Brain pericyte (primary cell): ENCODE data around the gene FECH.
"Not testable (repeated sequence)": the region's sequence is repeated elsewhere in the genome, so short reads cannot be mapped to it uniquely, and the experiment has no call there.

Source experiments
- DNase-seq: peaks from one replicate; pipeline ENCODE4 v3.0.0-alpha.2; 2012; ENCODE audit warnings: low read depth, low spot score

FECH gene

GRCh38 chr18:57586251-57587049 is at the start of gene FECH:
FECH (minus strand) TSS chr18:57586702; CDS start chr18:57586620, 82 bp downstream.
- peak; percentile 18 for DNase-seq

GRCh38 chr18:57635003-57635822 is 48.7 kb upstream of the FECH start:
- DNase-seq, result no peak

- no peak for DNase-seq
These were observed 45.2 kb upstream of the FECH start for GRCh38 chr18:57631697-57632096.

- DNase-seq, result no peak
These were observed 44.5 kb upstream of the FECH start for GRCh38 chr18:57630754-57631595.

GRCh38 chr18:57630002-57630753 is 43.7 kb upstream of the FECH start:
- DNase-seq, result peak; percentile 84

- DNase-seq, result no peak
These were observed 42.9 kb upstream of the FECH start for GRCh38 chr18:57629422-57629821.

GRCh38 chr18:57627488-57627887 is 41.0 kb upstream of the FECH start:
- DNase-seq, result no peak

- no peak for DNase-seq
These were observed 38.5 kb upstream of the FECH start for GRCh38 chr18:57624988-57625387.

GRCh38 chr18:57621246-57621604 is 34.7 kb upstream of the FECH start:
- no peak for DNase-seq

- DNase-seq, result no peak
These were observed 33.4 kb upstream of the FECH start for GRCh38 chr18:57619876-57620275.

GRCh38 chr18:57618910-57619309 is 32.4 kb upstream of the FECH start:
- no peak for DNase-seq

GRCh38 chr18:57603871-57604270 is 17.4 kb upstream of the FECH start:
- DNase-seq, result no peak

GRCh38 chr18:57595347-57595746 is 8.8 kb upstream of the FECH start:
- DNase-seq, result no peak

GRCh38 chr18:57592716-57593115 is 6.2 kb upstream of the FECH start:
- not testable (repeated sequence) for DNase-seq

- no peak for DNase-seq
These were observed 2.7 kb upstream of the FECH start for GRCh38 chr18:57589161-57589560.

GRCh38 chr18:57587098-57587661 is 678 bp upstream of the FECH start:
- no peak for DNase-seq

- DNase-seq, result no peak
These were observed 649 bp downstream of the FECH start for GRCh38 chr18:57585855-57586250.

- DNase-seq, result no peak
These were observed 1.1 kb downstream of the FECH start for GRCh38 chr18:57585421-57585820.

GRCh38 chr18:57584444-57584843 is 2.1 kb downstream of the FECH start:
- DNase-seq, result no peak

GRCh38 chr18:57583297-57583835 is 3.1 kb downstream of the FECH start:
- no peak for DNase-seq
